Retinal pigment epithelial cell (primary cell): ENCODE data around the gene AGAP1.

ENCODE experiments used
- DNase-seq: peaks from one replicate; pipeline ENCODE4 v3.0.0-alpha.2; 2010; ENCODE audit warnings: low read depth
- H3K4me3 ChIP-seq: 2 replicates; pipeline ENCODE4 v1.5.1; 2011; ENCODE audit warnings: mild to moderate bottlenecking, low read length, control low read depth, moderate library complexity
- TF ChIP-seq, protein P1 (sequence below): conservative IDR thresholded peaks from 2 replicates; pipeline ENCODE4 v1.5.1; 2011; ENCODE audit warnings: low read depth, low read length, control low read depth, inconsistent platforms

AGAP1 gene

DNA sequence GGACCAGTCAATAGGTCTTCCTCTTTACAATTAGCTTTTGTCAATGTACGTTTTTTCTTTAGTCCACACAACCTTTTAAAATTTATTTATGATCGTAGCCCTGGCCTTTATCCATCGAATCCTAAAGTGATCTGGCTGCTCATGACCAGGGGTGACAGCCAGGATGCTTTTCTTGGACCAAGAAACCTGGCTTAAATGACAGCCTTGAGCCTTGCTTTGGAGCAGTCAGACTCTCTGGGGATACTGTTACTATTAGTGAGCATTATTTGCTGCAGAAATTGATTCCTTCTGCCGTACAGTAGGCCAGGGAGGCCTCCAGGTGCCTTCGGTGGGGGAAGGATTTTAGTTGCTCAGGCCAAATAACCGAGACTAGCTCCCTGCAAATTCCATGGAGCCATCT, 70.2 kb downstream of the AGAP1 start:
- no peak for DNase-seq
- TF ChIP-seq, protein P1, sequence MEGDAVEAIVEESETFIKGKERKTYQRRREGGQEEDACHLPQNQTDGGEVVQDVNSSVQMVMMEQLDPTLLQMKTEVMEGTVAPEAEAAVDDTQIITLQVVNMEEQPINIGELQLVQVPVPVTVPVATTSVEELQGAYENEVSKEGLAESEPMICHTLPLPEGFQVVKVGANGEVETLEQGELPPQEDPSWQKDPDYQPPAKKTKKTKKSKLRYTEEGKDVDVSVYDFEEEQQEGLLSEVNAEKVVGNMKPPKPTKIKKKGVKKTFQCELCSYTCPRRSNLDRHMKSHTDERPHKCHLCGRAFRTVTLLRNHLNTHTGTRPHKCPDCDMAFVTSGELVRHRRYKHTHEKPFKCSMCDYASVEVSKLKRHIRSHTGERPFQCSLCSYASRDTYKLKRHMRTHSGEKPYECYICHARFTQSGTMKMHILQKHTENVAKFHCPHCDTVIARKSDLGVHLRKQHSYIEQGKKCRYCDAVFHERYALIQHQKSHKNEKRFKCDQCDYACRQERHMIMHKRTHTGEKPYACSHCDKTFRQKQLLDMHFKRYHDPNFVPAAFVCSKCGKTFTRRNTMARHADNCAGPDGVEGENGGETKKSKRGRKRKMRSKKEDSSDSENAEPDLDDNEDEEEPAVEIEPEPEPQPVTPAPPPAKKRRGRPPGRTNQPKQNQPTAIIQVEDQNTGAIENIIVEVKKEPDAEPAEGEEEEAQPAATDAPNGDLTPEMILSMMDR: no peak
- no peak overlapping the region for H3K4me3 ChIP-seq

- no peak overlapping the region for H3K4me3 ChIP-seq
- TF ChIP-seq, protein P1: no peak
- DNase-seq: no peak
Observed at GRCh38 chr2:235564884-235565530, 71.2 kb downstream of the AGAP1 start.

DNA sequence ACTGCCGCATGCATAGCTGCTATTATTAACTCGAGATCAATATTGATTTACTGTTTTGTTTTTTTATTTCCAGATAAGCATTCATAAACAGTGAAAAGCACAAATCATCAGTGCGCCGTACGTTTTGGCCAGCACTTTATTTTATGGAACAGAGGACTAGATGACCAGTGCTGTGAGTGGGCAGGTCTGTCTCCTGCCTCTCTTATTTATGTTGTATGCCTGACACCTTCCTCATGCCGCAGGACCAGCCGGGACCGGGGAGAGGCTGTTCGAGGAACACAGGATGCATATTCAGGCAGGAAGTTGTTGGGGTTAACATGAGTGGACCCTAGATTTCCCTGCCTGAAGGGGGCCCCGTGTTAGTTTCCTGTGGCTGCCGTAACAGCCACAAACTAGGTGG, 72.6 kb downstream of the AGAP1 start:
- H3K4me3 ChIP-seq: no peak overlapping the region
- DNase-seq: no peak
- TF ChIP-seq, protein P1: no peak

DNA sequence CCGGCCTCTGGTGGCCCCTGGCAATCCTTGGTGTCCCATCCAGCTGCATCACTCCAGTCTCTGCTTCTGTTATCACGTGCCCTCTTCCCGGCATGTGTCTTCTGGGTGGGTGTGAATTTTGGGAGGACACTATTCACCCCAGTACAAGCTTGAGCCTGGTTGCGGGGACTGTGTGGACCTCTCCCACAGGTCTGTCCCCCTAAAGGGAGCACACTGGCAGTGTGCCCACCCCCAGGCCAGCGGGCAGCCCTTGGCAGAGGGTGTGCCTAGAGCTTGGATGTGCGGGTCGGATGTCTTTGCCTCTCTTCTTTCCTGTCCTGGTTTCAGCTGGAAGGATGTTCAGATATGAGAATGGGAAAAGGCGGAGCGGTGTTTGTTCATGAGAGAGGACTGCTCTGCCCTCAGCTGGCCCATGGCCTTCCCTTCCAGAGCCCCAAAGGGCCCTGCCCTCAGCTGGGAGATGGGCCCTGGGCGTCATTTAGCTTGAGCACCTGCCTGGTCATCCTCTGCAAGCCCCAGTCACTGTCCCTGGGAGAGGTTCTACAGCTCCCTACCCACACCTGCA, 73.2 kb downstream of the AGAP1 start:
- DNase-seq: no peak
- TF ChIP-seq, protein P1: no peak
- no peak overlapping the region for H3K4me3 ChIP-seq

DNA sequence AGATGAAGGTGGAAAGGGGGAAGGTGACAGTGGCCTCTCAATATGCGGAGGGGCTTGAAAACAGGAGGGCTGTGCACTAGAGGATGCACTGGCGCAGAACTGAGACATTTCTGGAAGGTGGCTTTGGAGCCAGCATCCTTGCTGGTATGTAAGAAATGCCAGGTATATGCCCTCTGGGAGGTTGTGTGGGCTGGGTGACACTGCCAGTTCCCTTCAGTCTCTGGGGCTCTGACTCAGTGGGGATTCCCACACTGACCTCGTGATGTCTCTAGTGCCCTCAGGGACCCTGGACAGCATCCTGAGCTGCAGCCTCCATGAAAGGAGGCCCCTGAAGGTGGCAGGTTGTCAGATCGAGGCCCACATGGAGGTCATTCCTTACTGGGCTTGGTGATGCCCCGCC, 74.0 kb downstream of the AGAP1 start:
- no peak overlapping the region for H3K4me3 ChIP-seq
- TF ChIP-seq, protein P1: no peak
- no peak for DNase-seq

DNA sequence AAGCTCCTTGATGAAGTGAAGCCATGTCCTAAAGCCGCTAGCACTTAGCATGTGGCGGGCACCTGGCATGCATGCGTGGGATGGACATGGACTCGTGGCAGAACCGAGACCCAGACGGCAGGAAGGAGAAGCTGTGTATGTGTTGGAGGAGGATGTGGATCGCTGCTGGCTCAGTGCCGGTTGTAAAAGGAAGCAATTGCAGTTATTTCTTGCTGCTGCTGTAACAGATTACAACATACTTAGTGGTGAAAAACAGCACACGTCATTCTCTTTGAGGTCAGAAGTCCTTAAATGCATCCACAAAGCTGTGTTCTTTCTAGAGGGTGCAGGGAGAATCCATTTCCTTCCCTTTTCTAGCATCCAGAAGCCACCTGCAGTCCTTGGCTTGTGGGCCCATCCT, 74.6 kb downstream of the AGAP1 start:
- TF ChIP-seq, protein P1: no peak
- H3K4me3 ChIP-seq: no peak overlapping the region
- no peak for DNase-seq

- H3K4me3 ChIP-seq: no peak overlapping the region
- DNase-seq: no peak
- TF ChIP-seq, protein P1: no peak
Observed at GRCh38 chr2:235569837-235570236, 76.0 kb downstream of the AGAP1 start.
